NCI-H187 (cell line): ENCODE measurements around the gene HMGCL.
"Not testable (repeated sequence)": the region's sequence is repeated elsewhere in the genome, so short reads cannot be mapped to it uniquely, and the experiment has no call there.

ENCODE experiments used
- DNase-seq, 2 experiments: peaks; one replicate each; lab custom pipeline; 2025; lab: John Stamatoyannopoulos, UW

Gene HMGCL

GRCh38 chr1:23826590-23826989, 1.4 kb upstream of the HMGCL start:
- DNase-seq = not testable (repeated sequence)

GRCh38 chr1:23825762-23826522, 713 bp upstream of the HMGCL start:
- no peak for DNase-seq

- DNase-seq = no peak
Observed at GRCh38 chr1:23824711-23825075, 536 bp downstream of the HMGCL start.

- DNase-seq = no peak
Observed at GRCh38 chr1:23823767-23824166, 1.5 kb downstream of the HMGCL start.

- no peak for DNase-seq
Observed at GRCh38 chr1:23817633-23818032, 7.6 kb downstream of the HMGCL start.

GRCh38 chr1:23816906-23817305, 8.3 kb downstream of the HMGCL start:
- DNase-seq = no peak

GRCh38 chr1:23816361-23816760, 8.9 kb downstream of the HMGCL start:
- no peak for DNase-seq

GRCh38 chr1:23814016-23814415, 11.2 kb downstream of the HMGCL start:
- DNase-seq = no peak

GRCh38 chr1:23810818-23811540, 14.2 kb downstream of the HMGCL start:
- DNase-seq = no peak

- DNase-seq = peak in 1 of 2 experiments; percentile 10
Observed at GRCh38 chr1:23809751-23810171, 15.5 kb downstream of the HMGCL start.

GRCh38 chr1:23807453-23807852, 17.8 kb downstream of the HMGCL start:
- no peak for DNase-seq

GRCh38 chr1:23806280-23806679, 18.9 kb downstream of the HMGCL start:
- no peak for DNase-seq

- DNase-seq = no peak
Observed at GRCh38 chr1:23805025-23805424, 20.2 kb downstream of the HMGCL start.

- DNase-seq = no peak
Observed at GRCh38 chr1:23804183-23804835, 20.9 kb downstream of the HMGCL start.

- no peak for DNase-seq
Observed at GRCh38 chr1:23803674-23804073, 21.6 kb downstream of the HMGCL start.

GRCh38 chr1:23802809-23803342, 22.4 kb downstream of the HMGCL start:
- DNase-seq = not testable (repeated sequence)

GRCh38 chr1:23801876-23802275, 23.4 kb downstream of the HMGCL start:
- DNase-seq = no peak

GRCh38 chr1:23801338-23801748, 23.9 kb downstream of the HMGCL start:
- peak in 1 of 2 experiments; percentile 28 for DNase-seq

GRCh38 chr1:23800400-23801337, 24.6 kb downstream of the HMGCL start, which contains the start of gene GALE:
TSS of gene GALE (minus strand) at chr1:23800754. CDS start at chr1:23799007, 1,747 bp downstream.
- peak; percentile 71 to 89 for DNase-seq

- DNase-seq = no peak
Observed at GRCh38 chr1:23799570-23800399, 25.4 kb downstream of the HMGCL start.

GRCh38 chr1:23799255-23799569, 26.0 kb downstream of the HMGCL start:
- no peak for DNase-seq
